NCI-H460 (cell line): ENCODE data around the gene SRPK2. TPM values are rescaled to one million over a fixed set of nuclear protein-coding genes. Genes with fewer than 3 reads are reported as not detected.
"Not testable (repeated sequence)": the region's sequence is repeated elsewhere in the genome, so short reads cannot be mapped to it uniquely, and the experiment has no call there.

Source experiments
- DNase-seq: peaks from one replicate; pipeline ENCODE4 v3.0.0-alpha.2; 2016; ENCODE audit warnings: low read depth; ENCODE audit errors: extremely low read depth
- total RNA-seq: library from RNA; depleted of rRNA; stranded (reverse); fragments of >200 nt; shearing (Covaris generic); gene quantifications from 2 replicates; pipeline ENCODE4 v1.2.3, GENCODE V29; 2014

Gene SRPK2
- total RNA-seq, 1 experiment from 2014 or later = 52.8 TPM

DNA sequence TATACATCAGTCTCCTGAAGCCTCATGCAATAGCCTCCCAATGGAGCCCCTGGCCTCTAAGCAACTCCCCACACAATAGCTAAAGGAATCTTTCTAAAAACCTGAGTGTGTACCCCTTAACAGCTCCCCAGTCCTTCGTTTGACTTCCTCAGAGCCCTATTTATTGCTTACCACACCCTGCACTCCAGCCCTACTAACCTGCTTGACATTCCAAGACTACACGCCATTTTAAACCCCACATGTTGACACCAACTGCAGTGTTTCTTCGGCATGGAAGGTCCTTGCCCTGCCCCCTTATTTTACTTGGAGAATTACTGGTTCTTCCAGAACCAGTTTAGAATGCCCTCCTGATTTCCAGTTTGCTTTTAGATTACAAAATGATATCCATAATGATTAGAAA, 10.8 kb downstream of the SRPK2 start:
- DNase-seq = no peak

DNA sequence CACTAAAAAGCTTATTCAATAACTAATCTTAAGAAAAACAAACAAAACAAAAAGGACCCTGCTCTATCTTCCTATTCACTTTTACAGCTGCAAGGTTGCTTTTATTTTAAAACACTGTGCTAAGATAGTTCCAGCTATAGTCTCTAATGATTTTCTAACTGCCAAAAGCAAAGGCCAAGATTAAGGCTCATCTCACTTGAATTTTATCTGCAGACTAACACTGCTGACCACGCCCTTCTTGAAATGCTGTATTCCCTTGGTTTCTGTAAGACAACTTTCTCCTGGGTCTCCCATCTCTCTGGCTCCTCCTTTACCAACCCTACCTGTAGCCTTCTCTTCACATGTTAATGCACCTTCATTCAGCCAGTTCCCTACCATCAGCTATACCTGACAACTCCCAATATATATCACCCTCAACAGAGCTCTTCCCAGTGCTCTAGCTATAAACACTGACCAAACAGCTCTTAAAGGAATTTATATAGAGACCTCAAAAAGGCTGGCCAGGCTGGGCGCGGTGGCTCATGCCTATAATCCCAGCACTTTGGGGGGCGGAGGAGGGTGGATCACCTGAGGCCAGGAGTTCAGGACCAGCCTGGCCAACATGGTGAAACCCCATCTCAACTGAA, 11.7 kb downstream of the SRPK2 start:
- DNase-seq = no peak

DNA sequence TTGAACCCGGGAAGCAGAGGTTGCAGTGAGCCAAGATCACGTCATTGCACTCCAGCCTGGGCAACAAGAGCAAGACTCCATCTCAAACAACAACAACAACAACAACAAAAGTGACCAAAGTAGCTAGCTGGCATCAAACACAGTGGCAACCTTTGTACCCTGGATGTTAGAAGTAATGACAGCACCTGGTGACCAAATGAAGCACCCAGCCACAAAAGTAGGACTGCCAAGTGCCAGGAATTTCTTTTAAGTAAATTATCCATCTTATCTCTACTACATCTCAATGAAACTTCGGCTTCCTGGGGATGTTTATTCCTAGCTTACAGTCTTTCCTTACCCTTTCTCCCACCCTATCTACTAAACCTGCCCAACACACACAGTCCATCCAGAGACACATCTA, 18.8 kb downstream of the SRPK2 start:
- no peak for DNase-seq

DNA sequence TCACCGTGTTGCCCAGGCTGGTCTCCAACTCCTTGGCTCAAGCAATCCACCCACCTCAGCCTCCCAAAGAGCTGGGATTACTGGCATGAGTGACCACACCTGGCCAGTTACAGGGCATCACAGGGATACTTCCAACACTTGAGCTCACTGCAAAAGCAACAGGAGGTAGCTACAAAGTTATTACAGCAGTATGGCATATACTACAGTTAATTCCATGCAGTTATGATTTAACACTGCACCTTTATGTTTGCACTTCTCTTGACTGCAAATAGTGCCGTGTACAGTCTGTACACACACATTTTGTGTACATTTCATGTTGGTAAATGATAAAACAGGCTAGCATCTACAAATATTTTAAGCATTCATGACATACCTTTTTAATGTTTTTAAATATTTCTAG, 21.3 kb downstream of the SRPK2 start:
- DNase-seq = no peak

DNA sequence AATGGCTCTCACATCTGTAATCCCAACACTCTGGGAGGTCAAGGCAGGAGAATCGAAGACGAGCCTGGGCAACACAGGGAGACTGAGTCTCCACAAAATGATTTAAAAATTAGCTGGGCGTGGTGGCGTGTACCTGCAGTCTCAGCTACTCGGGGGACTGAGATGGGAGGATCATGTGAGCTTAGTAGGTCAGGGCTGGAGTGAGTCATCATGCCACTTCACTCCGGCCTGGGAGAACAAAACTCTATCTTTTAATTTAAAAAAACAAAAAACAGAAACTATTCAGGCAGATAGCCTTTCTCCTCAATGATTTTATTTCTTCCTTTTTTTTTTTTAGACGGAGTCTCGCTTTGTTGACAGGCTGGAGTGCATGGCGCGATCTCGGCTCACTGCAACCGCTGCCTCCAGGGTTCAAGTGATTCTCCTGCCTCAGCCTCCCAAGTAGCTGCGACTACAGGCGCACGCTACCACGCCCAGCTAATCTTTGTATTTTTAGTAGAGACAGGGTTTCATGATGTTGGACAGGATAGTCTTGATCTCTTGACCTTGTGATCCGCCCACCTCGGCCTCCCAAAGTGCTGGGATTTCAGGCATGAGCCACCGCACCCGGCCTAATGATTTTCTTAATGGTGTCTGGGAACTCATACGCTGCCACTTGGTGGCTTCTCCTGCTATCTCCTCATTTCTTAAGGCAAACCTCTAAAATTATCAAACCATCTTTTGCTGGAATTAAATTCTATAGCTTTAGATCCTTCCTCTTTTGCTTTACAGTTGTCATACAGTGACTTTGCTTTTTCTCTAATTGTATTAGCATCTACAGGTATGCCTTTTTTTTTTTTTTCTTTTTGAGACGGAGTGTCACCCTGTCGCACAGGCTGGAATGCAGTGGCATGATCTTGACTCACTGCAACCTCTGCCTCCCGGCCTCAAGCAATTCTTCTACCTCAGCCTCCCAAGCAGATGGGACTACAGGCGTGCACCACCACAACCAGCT, 22.9 kb downstream of the SRPK2 start:
- DNase-seq = no peak

DNA sequence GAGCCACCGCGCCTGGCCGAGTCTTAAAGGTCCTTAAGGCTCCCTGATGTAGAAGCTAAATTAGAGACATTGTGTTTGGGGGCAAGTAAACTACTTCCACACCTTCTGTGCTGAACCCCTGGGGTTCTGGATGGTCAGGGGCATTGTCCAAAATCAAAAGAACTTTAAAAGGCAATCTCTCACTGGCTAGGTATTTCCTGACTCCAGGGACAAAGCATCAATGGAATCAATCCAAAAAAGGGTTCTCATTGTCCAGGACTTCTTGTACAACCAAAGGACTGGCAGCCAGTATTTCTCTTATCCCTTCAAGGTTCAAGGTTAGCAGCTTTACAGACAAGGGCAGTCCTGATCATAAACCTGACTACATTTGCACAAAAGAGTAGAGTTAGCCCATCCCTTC, 24.0 kb downstream of the SRPK2 start:
- no peak for DNase-seq

DNA sequence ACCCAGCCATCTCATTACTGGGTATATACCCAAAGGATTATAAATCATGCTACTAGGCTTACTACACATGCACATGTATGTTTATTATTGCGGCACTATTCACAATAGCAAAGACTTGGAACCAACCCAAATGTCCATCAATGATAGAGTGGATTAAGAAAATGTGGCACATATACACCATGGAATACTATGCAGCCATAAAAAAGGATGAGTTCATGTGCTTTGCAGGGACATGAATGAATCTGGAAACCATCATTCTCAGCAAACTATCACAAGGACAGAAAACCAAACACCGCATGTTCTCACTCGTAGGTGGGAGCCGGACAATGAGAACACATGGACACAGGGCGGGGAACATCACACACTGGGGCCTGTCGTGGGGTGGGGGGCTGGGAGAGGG, 25.1 kb downstream of the SRPK2 start:
- DNase-seq = not testable (repeated sequence)

DNA sequence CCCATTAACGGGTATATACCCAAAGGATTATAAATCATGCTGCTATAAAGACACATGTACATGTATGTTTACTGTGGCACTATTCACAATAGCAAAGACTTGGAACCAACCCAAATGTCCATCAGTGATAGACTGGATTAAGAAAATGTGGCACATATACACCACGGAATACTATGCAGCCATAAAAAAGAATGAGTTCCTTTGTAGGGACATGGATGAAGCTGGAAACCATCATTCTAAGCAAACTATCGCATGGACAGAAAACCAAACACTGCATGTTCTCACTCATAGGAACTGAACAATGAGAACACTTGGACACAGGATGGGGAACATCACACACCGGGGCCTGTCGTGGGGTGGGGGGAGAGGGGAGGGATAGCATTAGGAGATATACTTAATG, 26.0 kb downstream of the SRPK2 start:
- DNase-seq = not testable (repeated sequence)

DNA sequence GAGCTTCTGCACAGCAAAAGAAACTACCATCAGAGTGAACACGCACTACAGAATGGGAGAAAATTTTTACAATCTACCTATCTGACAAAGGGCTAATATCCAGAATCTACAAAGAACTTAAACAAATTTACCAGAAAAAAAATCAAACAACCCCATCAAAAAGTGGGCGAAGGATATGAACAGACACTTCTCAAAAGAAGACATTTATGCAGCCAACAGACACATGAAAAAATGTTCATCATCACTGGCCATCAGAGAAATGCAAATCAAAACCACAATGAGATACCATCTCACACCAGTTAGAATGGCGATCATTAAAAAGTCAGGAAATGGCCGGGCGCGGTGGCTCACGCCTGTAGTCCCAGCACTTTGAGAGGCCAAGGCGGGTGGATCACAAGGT, 26.7 kb downstream of the SRPK2 start:
- DNase-seq = not testable (repeated sequence)

DNA sequence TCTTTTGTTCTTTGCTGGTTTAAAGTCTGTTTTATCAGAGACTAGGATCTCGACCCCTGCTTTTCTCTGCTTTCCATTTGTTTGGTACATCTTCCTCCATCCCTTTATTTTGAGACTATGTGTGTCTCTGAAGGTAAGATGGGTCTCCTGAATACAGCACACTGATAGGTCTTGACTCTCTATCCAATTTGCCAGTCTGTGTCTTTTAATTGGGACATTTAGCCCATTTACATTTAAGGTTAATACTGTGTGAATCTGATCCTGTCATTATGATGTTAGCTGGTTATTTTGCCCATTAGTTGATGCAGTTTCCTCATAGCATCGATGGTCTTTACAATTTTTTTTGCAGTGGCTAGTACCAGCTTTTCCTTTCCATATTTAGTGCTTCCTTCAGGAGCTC, 28.6 kb downstream of the SRPK2 start:
- not testable (repeated sequence) for DNase-seq

DNA sequence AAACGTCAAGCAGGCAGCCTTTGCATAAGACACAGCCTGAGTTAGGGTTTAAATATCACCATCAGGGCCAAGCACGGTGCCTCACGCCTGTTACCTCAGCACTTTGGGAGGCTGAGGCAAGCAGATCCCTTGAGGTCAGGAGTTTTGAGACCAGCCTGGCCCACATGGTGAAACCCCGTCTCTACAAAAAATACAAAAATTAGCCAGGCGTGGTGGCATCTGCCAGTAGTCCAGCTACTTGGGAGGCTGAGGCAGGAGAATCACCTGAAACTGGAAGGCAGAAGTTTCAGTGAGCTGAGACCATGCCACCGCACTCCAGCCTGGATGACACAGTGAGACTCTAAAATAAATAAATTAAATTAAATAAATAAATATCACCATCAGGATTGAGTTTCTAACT, 33.0 kb downstream of the SRPK2 start:
- DNase-seq = no peak

DNA sequence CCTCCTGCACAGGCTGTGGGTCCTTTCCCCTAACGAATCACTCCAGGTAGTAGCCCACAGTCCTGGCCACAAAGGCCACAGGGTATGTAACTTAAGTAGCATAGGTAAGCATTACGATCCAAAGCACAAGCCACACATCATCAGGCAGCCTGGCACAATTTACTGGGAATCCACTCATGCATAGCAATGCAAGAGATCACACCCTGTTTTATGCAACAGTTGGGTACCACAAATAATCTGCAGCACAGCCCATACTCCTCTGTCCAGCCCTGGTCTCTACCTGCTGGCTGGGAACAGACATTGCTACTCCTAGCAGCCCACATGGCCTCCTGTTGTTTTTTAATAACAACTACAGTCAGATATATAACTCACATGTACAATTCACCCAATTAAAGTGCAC, 34.3 kb downstream of the SRPK2 start:
- DNase-seq = no peak

DNA sequence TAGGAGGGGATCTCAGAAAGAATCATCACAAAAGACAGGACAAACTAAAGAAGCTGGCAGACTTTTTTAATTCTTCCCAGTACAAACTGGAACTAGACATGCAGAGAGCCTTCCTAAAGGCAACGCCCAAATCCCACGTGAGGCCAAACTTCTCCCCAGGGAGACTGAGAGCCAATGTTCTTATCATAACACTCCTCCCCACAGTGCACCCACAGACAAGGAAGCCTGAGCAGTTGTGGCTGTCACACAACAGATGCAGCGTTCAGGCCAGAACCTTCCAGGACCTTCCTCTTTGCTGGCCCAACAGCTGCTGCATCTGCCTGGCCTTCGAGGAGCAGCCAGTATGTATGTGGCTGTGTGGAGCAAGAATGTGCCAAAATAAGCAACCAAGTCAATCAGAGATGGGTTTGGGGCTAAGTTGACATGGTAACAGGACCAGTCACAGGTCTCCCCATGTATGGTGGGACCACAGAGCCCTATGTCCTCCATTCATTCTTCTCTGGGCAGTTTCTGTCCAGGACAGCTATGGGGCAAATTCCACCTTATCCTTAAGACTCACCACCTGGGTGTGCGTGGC, 34.9 kb downstream of the SRPK2 start:
- no peak for DNase-seq

DNA sequence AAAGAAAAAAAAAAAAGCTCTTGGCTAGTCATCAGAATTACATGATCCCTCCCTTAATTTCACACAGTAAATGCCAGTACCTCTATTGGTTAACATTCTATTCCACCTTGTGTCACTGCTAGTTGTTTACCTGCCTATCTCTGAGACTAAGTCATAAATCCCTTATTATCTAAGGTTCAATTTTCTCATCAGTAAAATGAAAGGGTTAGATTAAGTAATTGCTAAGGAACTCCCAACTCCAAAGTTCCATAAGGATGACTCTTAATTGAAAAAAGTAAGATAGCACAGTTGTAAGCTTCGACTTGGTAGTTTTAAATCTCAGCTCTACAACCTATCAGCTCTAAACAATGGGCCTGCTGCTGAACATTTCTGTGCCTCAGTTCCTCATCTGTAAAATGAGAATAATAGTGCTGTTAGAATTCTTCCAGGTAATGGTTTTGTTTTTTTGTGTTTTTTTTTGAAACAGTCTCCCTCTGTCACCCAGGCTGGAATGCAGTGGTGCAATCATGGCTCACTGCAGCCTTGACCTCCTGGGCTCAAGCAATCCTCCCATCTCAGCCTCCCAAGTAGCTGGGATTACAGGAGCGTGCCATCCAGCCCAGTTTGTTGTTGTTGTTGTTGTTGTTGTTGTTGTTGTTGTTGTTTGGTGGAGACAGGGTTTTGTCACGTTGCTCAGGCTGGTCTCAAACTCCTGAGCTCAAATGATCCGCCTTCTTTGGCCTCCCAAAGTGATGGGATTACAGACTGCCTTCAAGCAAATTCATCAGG, 35.6 kb downstream of the SRPK2 start:
- no peak for DNase-seq

DNA sequence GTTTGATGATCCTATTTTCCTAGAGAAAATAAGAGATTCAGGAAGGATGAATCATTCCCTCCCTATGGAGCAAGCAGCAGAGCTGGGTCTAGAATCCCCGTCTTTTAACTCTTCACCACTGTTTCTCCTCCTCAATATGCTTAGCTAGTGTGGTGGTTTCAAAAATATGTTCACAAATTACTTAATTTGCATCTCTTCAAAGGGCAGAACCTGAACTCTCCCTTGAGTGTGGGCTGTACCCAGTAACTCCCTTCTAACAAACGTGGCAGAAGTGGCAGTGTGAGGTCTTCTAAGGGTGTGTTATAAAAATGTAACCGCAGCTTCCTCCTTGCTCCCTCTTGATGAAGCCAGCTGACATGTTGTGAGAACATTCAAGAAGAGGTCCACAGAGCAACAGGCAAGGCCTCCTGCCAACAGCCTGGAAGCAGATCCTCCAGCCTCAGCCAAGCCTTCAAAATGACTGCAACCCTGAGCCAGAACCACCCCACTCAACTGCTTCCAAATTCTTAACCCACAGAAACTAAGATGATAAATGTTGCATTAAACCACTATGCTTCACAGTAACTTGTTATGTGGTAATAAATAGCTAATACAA, 36.6 kb downstream of the SRPK2 start:
- DNase-seq = no peak

DNA sequence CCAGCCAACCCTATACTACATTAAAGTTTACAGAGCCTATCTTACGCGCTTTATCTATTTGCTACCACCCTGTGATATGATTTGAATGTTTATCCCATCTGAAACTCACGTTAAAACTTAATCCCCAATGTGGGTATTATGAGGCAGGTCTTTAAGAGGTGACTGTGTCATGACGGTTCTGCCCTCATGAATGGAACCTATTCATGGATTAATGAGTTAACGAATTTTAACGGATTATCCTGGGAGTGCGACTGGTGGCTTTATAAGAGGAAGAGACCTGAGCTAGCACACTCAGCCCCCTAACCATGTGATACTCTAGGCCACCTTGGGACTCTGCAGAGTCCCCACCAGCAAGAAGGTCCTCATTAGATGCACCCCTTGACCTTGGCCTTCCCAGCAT, 37.8 kb downstream of the SRPK2 start:
- no peak for DNase-seq

DNA sequence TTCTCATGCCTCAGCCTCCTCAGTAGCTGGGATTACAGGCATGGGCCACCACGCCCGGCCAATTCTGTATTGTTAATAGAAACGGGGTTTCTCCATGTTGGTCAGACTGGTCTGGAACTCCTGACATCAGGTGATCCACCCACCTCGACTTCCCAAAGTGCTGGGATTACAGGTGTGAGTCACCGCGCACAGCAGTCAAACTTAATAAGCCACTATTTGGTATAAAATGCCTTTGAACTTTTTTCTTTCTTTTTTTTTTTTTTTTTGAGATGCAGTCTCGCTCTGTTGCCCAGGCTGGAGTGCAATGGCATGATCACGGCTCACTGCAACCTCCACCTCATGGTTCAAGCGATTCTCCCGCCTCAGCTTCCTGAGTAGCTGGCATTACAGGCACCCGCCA, 40.5 kb downstream of the SRPK2 start:
- DNase-seq = not testable (repeated sequence)

DNA sequence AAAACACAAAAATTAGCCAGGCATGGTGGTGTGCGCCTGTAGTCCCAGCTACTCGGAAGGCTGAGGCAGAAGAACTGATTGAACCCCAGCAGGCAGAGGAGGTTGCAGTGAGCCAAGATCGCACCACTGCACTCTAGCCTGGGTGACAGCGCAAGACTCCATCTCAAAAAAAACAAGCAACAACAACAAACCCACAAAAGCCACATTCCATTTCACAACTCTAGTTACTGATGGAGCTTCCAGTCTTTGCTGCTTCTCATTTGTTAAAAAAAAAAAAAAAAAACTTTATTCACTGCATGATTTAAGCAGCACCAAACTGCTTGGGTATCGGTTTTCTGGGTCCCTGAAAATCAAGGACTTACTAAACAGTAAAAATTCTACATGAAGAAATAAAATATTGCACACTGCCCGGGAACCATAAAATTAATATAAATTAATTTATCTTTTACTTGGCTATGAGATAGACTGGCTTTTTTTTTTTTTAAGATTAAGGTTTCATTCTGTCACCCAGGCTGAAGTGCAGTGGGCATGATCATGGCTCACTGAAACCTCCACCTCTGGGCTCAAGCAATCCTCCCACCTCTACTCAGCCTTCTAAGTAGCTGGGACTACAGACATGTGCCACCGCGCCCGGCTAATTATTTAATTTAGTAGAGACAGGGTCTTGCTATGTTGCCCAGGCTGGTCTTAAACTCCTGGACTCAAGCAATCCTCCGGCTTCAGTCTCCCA, 42.0 kb downstream of the SRPK2 start:
- DNase-seq = no peak

DNA sequence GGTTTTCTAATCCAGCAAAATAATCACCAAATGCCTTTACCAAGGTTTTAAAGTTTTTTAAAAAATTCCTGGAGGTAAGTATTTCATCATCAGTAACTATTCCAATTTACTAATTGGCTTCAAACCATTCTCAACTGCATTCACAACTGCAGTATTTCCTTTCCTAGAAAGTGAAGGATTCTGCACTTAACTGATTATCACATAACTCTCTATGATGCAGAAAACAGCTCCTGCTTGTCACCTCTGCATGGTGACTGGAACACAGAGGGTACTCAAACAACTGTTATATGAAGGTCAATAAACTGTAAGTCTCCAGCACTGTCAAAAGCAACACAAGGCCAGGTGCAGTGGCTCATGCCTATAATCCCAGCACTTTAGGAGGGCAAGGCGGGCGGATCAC, 42.6 kb downstream of the SRPK2 start:
- no peak for DNase-seq

DNA sequence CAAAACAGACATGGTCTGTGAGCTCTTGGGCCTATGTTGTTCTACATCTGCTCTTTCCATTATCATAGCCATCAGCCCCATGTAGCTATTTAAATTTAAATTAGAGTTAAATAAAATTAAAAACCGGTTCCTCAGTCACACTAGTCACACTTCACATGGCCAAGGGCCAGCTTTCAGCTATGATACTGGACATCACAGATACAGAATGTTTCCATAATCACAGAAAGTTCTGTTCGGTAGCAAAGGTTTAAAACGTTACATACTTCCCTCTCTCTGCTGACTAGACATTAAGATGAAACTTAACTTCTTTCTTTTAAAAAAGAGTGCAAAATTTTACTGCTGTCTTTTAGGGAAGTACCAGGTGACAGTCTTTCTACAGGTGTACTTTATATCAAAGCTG, 43.0 kb downstream of the SRPK2 start:
- DNase-seq = no peak
